Fibroblast of the conjunctiva (primary cell): Measurements from ENCODE around the gene DHDDS.

Source experiments
- DNase-seq: peaks from one replicate; pipeline ENCODE4 v3.0.0-alpha.2; 2010; ENCODE audit warnings: low read depth

DHDDS gene

GRCh38 chr1:26418865-26419349 lies 13.2 kb upstream of the DHDDS start:
- DNase-seq, result no peak

GRCh38 chr1:26419494-26419893 lies 12.6 kb upstream of the DHDDS start:
- DNase-seq, result no peak

DNA sequence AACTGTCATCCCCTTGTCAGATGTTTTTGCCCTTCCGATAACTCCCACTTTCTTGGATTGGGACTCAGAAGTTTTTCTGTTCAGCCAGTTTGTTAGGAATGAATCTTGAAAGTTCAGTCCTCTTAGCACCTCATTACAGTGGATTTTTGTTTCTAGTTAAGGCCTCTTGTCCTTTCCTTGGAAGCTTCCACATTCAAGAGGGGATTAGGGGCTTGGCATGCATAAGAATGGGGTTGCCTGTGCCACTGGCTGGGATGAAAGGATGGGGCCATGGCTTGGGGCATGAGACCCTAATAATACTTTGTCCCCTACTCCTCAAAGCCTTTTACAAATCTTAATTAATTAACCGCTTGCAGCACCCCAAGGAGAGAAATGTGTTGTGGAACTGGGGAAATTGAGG lies 2.4 kb upstream of the DHDDS start:
- no peak for DNase-seq

GRCh38 chr1:26432793-26433192 lies 672 bp downstream of the DHDDS start:
- DNase-seq, result no peak

DNA sequence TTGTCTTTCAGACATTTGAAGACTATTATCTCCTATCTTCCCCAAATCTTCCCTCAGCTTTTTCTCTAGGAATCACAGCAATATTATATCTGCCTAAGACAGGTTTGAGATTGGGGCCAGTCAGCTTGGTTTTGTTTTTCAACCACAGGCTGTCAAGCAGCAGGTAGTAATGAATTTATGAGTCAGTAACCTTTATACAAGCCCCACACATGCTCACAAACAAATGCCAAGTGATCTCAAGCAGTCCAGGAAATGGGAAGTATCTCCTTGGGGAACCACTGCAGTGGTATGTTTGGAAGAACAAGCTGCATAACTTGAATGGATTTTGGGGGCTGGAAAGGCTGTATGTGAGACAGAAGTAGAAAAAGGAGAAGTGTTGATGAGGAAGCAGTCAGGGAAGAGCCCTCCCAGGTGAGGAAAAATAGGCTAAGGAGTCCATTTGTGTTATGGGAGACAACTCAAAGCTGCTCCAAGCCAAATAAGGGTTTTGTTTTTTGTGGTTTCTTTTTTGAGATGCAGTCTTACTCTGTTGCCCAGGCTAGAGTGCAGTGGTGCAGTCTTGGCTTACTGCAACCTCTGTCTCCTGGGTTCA lies 2.1 kb downstream of the DHDDS start:
- DNase-seq, result no peak

- DNase-seq, result no peak
Measured at GRCh38 chr1:26438041-26438440, 5.9 kb downstream of the DHDDS start.

DNA sequence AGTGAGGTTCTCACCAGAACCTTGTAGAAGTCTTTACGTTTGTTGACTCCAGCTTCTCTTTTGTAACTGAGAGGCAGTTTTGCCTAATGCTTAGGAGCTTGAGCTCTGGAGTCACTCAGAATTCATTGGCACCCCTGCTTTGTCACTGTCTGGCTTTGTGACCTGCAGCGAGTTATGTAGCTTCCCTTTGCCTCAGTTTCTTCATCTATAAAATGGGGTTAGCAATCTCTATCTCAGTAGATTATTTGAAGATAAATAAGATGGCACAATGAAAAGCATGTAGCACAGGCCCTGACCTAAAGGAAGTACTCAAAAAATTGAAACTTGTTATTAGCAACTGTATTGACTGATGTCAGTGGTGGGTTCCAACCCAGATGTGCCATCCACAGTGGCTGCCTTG lies 8.1 kb downstream of the DHDDS start:
- DNase-seq, result no peak

DNA sequence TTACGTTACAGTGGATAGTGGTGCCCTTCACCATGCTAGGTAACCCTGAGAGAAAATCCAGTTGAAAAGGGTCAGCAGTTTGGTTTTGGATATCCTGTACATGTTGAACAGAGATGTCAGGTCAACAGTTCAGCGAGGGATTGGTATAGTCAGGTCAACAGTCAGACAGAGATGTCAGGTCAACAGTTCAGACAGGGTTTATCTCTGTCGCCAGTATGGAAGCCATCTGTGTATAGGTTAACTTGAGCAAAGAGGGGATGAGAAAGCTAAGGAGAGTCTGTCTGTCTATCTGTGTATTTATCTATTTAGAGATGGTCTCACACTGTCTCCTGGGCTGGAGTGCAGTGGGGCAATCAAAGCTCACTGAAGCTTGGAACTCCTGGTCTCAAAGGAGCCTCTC lies 17.7 kb downstream of the DHDDS start:
- no peak for DNase-seq

DNA sequence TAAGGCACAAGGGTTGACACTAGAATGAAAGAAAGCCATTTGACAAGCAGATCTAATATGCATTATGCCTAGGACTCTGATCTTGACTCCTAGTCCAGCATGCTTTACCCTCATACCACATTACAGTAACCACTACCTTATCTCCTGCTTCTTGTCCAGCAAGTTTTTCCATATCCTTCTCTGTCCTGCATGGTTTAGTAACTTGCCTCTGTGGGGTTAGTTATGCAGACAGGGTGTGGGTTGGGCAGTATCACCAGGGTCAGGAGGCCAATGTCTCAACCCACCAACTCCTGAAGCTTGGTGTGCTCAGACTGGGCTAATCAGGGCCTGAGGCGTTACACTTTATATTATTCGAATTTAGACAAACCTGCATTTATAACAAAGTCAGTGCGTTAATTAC lies 18.8 kb downstream of the DHDDS start:
- DNase-seq, result no peak

GRCh38 chr1:26452459-26453183 lies 20.5 kb downstream of the DHDDS start:
- DNase-seq, result no peak

GRCh38 chr1:26459148-26459547 lies 27.0 kb downstream of the DHDDS start:
- DNase-seq, result no peak

DNA sequence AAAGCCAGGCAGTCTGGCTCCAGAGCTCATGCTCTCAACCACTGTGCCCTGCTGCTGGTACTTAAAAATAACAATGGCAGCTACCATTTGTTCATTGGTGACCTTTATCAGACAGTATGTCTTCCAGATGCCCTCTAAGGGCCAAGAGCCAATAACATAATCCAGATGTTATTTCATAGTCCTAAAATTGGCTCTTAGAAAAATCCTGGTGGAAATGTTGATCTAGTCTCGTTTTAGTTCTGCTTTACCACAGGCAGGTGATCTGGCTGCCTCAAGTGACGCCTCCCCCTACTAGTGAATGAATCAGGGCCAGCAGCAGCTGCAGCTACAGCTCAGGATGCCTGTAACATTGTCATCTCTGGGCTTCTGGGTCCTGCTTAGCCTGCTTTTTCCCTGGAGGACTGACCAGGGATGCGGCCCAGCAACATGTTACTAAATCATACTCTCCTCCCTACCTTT lies 27.5 kb downstream of the DHDDS start:
- DNase-seq, result no peak

DNA sequence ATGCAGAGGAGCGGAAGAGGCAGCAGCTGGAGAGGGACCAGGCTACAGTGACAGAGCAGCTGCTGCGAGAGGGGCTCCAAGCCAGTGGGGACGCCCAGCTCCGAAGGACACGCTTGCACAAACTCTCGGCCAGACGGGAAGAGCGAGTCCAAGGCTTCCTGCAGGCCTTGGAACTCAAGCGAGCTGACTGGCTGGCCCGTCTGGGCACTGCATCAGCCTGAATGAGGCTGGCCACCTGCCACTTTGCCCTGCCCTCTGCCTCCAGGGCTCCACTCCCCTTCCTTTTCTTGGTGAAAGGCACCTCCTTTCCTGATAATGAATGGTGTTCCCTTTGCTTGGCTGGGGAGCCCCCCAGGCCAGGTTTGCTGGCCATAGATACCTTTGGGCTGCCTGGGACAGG lies 36.8 kb downstream of the DHDDS start:
- DNase-seq, result no peak

DNA sequence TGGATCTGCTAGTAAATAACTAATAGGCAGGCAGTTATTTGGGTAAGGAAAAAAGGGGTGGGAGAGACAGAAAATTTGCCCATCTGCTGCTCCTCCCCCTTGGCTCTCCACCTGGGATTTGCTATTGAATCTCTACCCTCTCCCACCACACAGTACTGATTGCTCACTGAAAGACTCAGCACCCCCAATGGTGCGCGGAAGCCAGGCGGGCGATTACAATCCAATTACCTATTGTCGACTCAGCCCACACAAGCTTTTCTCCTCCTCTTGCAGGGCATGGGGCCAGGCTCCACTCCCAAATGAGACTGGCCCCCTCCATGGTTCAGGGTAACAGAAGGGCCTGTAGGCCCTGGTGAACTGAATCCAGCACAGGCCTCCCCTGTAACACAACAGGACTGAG lies 37.4 kb downstream of the DHDDS start:
- DNase-seq, result no peak

DNA sequence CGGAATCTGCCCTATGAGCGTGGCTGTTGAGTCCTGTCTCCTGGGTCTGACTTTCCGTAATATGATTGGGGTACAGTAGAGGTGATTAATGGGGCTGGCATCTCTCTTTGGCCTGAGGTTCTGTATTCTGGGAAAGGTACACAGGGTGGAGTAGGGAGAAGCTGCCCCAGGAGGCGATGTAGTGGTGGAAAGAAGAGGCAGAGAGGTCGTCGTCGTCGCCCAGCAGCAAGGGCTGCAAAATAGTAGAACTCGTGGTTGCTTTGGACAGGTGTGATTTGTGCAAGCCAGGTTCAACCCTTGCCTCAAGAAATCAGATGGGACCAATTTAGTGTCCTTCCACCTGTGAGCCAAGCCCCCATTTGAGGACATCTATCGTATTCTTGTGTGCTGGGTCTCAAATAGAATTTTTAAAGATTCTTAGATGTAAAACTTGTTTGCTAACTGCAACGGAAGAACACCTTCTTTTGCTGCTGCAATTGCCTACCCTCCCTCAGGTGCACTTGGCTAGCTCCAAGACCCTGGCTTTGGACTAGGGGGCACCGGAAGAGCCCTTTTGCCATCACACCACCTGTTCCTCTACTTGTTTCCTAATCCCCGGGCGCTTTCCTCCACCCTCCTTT lies 38.9 kb downstream of the DHDDS start:
- DNase-seq, result no peak

DNA sequence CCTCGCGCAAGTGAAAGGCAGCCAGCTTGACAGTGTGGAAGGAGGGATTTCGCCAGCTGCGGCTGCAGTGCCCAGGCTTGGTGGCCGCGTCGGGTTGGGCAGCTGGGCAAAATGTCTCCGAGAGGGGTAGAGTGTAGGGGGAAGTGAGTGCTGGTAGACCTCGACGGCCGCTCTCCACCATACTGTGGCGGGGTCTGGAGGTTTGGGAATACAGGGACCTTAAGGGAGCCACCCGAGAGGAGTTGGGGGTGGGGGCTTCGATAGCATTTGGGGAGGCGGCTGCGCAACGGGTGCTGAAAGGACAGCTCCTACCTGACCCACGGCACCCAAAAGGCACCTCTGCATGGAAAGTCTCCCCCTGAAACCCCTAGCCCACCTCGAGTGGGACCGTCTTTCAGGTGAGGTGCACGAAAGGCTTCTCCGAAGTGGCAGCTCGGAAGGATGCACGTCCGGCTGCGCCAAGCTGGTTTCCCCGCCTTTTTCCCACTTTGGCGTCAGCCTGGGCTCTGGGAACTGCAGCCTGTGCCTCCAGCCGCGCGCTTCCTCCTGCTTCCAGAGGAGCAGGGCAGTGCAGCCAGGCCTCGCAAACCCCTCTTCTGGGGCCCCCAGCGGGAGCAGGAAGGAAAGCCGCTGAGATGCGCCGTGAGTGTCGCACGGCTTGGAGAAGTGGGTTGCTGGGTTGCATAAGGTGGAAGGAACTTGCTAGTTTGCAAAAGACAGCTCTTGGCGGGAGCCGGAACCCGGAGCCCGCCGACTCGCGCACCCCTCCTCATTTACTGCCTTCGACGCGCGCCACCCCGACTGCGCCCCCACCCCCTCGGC lies 39.6 kb downstream of the DHDDS start:
- peak; percentile 45 for DNase-seq

DNA sequence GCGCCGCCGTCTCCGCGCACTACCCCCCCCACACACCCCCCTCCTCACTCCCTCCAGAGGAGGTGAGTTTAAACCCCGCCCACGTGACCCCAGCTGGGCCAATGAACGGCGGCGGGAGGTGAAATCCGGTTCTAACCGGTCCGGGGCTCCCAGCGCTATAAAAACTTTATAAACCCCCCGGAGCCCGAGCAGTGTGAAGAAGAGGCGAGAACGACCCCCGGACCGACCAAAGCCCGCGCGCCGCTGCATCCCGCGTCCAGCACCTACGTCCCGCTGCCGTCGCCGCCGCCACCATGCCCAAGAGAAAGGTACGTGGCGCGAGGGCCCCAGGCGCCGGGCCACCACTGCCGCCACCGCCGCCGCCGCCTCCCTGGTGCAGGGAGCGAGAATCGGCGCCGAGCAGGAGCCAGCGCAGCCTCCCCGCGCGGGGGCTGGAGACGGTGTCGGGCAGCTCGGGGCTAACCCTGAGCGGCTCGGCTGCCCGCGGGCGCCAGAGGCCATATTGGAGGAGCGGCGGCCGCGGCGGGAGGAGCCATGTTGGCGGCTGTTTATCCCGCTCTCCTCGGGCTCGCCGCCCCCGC lies 40.3 kb downstream of the DHDDS start, which contains the start of gene HMGN2:
TSS of gene HMGN2 (plus strand) at position 121 of the 581 bp plus-strand sequence. CDS start at position 294, 173 bp downstream.
- peak; percentile 82 for DNase-seq

DNA sequence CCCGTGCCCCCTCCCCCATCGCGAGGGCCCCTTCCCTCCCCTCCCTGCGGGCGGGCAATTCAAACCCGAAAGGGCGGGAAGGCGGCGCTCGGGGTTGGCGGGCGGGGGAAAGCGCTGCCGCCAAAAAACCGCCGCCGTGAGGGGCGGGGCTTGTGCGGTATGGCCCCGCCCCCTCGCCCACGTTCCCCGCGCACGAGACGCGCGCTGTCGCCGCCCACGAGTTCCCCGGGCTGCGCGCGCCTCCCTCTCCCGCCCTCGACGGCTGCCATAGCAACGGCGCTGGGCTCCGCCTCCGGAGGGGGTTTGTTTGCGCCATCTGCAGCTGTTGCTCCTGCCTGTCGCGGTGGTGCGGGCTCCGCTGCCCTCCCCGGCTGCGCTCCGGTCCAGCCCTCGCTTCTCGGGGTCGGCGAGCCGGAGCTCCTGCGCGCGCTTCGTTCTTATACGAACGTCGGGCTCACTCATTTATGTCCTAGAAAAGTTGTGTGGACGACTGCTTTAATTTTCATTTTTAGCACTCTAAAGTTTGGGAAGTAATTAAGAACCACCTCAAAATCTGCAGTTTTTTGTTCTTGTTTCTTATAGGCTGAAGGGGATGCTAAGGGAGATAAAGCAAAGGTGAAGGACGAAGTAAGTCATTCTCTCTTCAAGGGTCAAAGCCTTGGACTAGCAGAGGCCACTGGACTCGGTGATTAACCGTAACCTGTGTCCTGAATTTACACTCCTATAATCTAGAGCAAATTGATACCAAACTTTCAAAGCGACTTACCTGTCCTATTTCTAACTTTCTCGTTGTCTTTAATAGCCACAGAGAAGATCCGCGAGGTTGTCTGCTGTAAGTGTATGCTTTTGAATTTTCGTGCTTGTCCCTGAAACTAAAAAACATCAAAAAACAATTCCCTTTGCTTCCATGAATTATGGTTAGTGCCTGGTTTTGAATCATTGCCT lies 41.1 kb downstream of the DHDDS start:
- DNase-seq, result peak; percentile 87

DNA sequence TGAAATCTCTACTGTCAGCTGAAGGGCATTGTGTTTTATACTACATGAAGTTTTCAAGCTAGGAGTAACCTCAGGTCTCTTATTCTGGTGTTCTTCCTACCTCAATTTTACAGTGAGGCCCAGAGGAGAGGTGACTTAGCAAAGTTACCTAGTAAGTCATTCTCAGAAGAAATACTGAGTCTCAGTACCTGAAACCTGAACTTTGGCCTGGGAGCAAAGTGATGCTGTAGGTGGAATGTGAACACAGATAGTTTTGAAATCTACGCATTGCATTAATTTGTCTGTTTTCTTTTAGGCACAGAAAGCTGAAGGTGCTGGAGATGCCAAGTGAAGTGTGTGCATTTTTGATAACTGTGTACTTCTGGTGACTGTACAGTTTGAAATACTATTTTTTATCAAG lies 42.7 kb downstream of the DHDDS start:
- no peak for DNase-seq

DNA sequence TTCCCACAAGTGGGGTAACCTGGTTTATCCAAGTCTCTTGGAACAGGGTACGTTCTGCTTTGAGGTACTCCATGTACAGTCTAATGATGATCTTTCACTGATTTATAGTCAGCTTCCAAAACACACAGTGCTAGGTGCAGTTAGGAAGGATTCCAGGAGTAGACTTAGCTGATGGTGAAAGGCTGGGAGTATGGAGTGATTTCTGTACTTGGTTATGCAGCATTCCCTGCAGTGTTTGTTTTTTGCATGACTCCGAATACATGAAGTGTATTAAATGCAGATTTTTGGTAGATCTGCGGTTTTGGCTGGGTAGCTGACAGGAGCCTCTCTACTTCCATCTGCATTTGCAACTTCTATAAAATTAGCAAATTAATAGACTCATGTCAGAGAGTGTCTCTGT lies 43.9 kb downstream of the DHDDS start:
- no peak for DNase-seq

DNA sequence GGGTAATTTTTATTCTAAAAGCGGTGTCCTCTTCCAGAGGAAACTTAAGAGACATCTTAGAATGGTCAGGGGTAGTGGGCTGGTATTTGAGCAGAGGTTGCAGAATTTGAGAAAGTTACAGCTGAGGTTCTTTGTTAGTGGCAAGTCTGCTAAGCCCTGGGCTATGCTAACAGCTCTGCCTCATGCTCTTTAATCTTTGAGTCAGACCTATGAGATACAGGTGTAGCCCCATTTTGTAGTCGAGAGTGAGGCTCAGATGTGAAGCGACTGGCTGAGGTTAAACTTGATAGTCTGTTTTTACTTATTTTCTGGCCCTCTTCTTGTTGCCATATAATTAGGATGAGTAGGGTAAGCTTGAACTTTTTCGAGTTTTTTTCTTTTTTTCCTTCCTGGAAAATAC lies 44.8 kb downstream of the DHDDS start:
- no peak for DNase-seq
